Measurements from ENCODE around the gene PITRM1.

DNA sequence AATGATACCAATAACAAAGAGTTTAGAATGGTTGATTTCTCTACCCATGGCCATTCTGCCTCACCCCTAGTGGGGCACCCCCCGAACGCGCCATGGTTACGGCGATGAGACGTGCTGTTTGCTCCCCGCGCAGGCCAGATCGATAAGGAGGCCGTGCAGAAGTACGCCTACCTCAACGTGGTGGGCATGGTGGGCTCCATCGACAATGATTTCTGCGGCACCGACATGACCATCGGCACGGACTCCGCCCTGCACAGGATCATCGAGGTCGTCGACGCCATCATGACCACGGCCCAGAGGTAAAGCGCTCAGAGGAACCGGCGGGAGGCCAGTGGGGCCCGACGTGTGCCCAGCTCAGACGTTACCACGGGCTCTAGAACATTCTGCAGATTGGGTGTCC lies 68.9 kb downstream of the PITRM1 start:
- TF ChIP-seq CTCF (IDR thresholded peaks at IDR 0.05; ENCODE audit: poor library complexity, severe bottlenecking) (no peak), TAF1 (IDR thresholded peaks at IDR 0.05; ENCODE audit: low read depth) (no peak), EZH2 (IDR thresholded peaks at IDR 0.05; ENCODE audit: borderline replicate concordance, insufficient read depth, low read length, poor library complexity, severe bottlenecking) (no peak), POLR2AphosphoS5 (IDR thresholded peaks at IDR 0.05) (no peak), REST (IDR thresholded peaks at IDR 0.05; ENCODE audit: borderline replicate concordance) (no peak), RAD21 (conservative IDR thresholded peaks at IDR 0.05) (no peak), SMC3 (conservative IDR thresholded peaks at IDR 0.05; ENCODE audit: poor library complexity) (no peak)

Measured in neural cell (in vitro differentiated cells).